ENCODE results near the gene IL15. TPM values are rescaled to one million over a fixed set of nuclear protein-coding genes. Genes with fewer than 3 reads are reported as not detected.

Gene IL15
- total RNA-seq (5.9 and 14.9 TPM in 2 replicates), polyA plus RNA-seq (5.6 and 10.0 TPM in 2 replicates), polyA minus RNA-seq (ENCODE audit: low replicate concordance) (0.75 and 0.78 TPM in 2 replicates)
- polyA plus RNA-seq (2012), result 4.4 and 4.9 TPM in 2 replicates

- Histone ChIP-seq H3K4me3 (replicated peaks in 1 of 4; ENCODE audit: control extremely low read depth in 1 of 4, insufficient read depth in 1 of 4, low read depth in 3 of 4, low read length in 4 of 4) (peak within 1 kb of the TSS; percentile 80 to 92 (median 83)), H3K4me2 (ENCODE audit: extremely low read depth, insufficient read depth, low read length) (peak within 1 kb of the TSS; percentile 90), H2AFZ (ENCODE audit: low read length) (peak within 1 kb of the TSS; percentile 90), H3K9me3 (ENCODE audit: control insufficient read depth, insufficient read depth, low read depth, low read length) (no peaks in the 10 kb centered on the region), H3K4me1 (ENCODE audit: control insufficient read depth, extremely low read depth, insufficient read depth, low read length) (no peaks in the 10 kb centered on the region), H3K9ac (ENCODE audit: insufficient read depth, low read length) (peak within 1 kb of the TSS; percentile 85), H3K27me3 (ENCODE audit: control insufficient read depth, insufficient read depth, low read length) (no peaks in the 10 kb centered on the region), H4K20me1 (ENCODE audit: control insufficient read depth, extremely low read depth, insufficient read depth, low read length) (no peaks in the 10 kb centered on the region), H3K36me3 (ENCODE audit: control insufficient read depth, insufficient read depth, low read length) (no peaks in the 10 kb centered on the region), H3K79me2 (ENCODE audit: control insufficient read depth, insufficient read depth, low read length) (peaks cover 7% of the 10 kb centered on the region), H3K27ac (ENCODE audit: insufficient read depth, low read length) (peak within 1 kb of the TSS; percentile 86)
- peak; percentile 60 to 61 for DNase-seq (ENCODE audit: low read depth in 2 of 2)
- TF ChIP-seq EZH2 (IDR thresholded peaks at IDR 0.05; ENCODE audit: low read length, missing control alignments) (no peak), CTCF (conservative IDR thresholded peaks at IDR 0.05 in 1 of 2, IDR thresholded peaks at IDR 0.05 in 1 of 2; ENCODE audit: low read depth in 1 of 2, low read length in 2 of 2) (no peak)
Observed at GRCh38 chr4:141636082-141636770, at the start of gene IL15. Gene IL15 (plus strand): TSS chr4:141636583. CDS start chr4:141719465, 82,882 bp downstream.

GRCh38 chr4:141587897-141588296 is 48.5 kb upstream of the IL15 start:
- Histone ChIP-seq H4K20me1 (ENCODE audit: control insufficient read depth, extremely low read depth, insufficient read depth, low read length) (no peaks in the 10 kb centered on the region), H3K27ac (ENCODE audit: insufficient read depth, low read length) (no peak overlapping the region), H3K9ac (ENCODE audit: insufficient read depth, low read length) (no peak overlapping the region), H3K4me3 (replicated peaks in 1 of 4; ENCODE audit: control extremely low read depth in 1 of 4, insufficient read depth in 1 of 4, low read depth in 3 of 4, low read length in 4 of 4) (no peak overlapping the region), H3K4me1 (ENCODE audit: control insufficient read depth, extremely low read depth, insufficient read depth, low read length) (peaks cover 2% of the 10 kb centered on the region), H2AFZ (ENCODE audit: low read length) (no peak overlapping the region), H3K4me2 (ENCODE audit: extremely low read depth, insufficient read depth, low read length) (no peak overlapping the region), H3K36me3 (ENCODE audit: control insufficient read depth, insufficient read depth, low read length) (no peaks in the 10 kb centered on the region), H3K9me3 (ENCODE audit: control insufficient read depth, insufficient read depth, low read depth, low read length) (no peaks in the 10 kb centered on the region), H3K27me3 (ENCODE audit: control insufficient read depth, insufficient read depth, low read length) (no peaks in the 10 kb centered on the region), H3K79me2 (ENCODE audit: control insufficient read depth, insufficient read depth, low read length) (no peaks in the 10 kb centered on the region)
- peak; percentile 40 to 42 for DNase-seq (ENCODE audit: low read depth in 2 of 2)
- TF ChIP-seq EZH2 (IDR thresholded peaks at IDR 0.05; ENCODE audit: low read length, missing control alignments) (no peak), CTCF (conservative IDR thresholded peaks at IDR 0.05 in 1 of 2, IDR thresholded peaks at IDR 0.05 in 1 of 2; ENCODE audit: low read depth in 1 of 2, low read length in 2 of 2) (no peak)

- no peaks in the 10 kb centered on the region for H3K36me3 ChIP-seq (ENCODE audit: control insufficient read depth, insufficient read depth, low read length)
- DNase-seq (ENCODE audit: low read depth in 2 of 2), result peak in 1 of 2 donors; percentile 25
- no peak overlapping the region for H2AFZ ChIP-seq (ENCODE audit: low read length)
- no peak overlapping the region for H3K27ac ChIP-seq (ENCODE audit: insufficient read depth, low read length)
- no peaks in the 10 kb centered on the region for H4K20me1 ChIP-seq (ENCODE audit: control insufficient read depth, extremely low read depth, insufficient read depth, low read length)
- H3K4me1 ChIP-seq (ENCODE audit: control insufficient read depth, extremely low read depth, insufficient read depth, low read length), result no peaks in the 10 kb centered on the region
- H3K4me2 ChIP-seq (ENCODE audit: extremely low read depth, insufficient read depth, low read length), result no peak overlapping the region
- H3K27me3 ChIP-seq (ENCODE audit: control insufficient read depth, insufficient read depth, low read length), result no peaks in the 10 kb centered on the region
- H3K4me3 ChIP-seq (replicated peaks in 1 of 4; ENCODE audit: control extremely low read depth in 1 of 4, insufficient read depth in 1 of 4, low read depth in 3 of 4, low read length in 4 of 4), result no peak overlapping the region
- no peaks in the 10 kb centered on the region for H3K9me3 ChIP-seq (ENCODE audit: control insufficient read depth, insufficient read depth, low read depth, low read length)
- no peaks in the 10 kb centered on the region for H3K79me2 ChIP-seq (ENCODE audit: control insufficient read depth, insufficient read depth, low read length)
- H3K9ac ChIP-seq (ENCODE audit: insufficient read depth, low read length), result no peak overlapping the region
- no peak for TF ChIP-seq CTCF (conservative IDR thresholded peaks at IDR 0.05 in 1 of 2, IDR thresholded peaks at IDR 0.05 in 1 of 2; ENCODE audit: low read depth in 1 of 2, low read length in 2 of 2)
- no peak for TF ChIP-seq EZH2 (IDR thresholded peaks at IDR 0.05; ENCODE audit: low read length, missing control alignments)
Observed at GRCh38 chr4:141595531-141595930, 40.9 kb upstream of the IL15 start.

Data from fibroblast of lung (primary cell).